ENCODE results near the gene GUCD1. TPM values are rescaled to one million over a fixed set of nuclear protein-coding genes. Genes with fewer than 3 reads are reported as not detected.

Gene GUCD1
- polyA plus RNA-seq, 1 donor (not counting 4 experiments of a cell fraction or from before 2014, with no cell fraction given) = 43.0 TPM

- dilution Hi-C loops (cut with MboI; ENCODE audit: extremely low pct_ligation_motif_present, low sequenced_read_pairs) = no loop called here
- peaks cover 18% of the 10 kb centered on the region for H4K20me1 ChIP-seq (ENCODE audit: control insufficient read depth, extremely low read depth, insufficient read depth, low read length)
Measured at GRCh38 chr22:24563246-24563645, 8.3 kb upstream of the GUCD1 start.

DNA sequence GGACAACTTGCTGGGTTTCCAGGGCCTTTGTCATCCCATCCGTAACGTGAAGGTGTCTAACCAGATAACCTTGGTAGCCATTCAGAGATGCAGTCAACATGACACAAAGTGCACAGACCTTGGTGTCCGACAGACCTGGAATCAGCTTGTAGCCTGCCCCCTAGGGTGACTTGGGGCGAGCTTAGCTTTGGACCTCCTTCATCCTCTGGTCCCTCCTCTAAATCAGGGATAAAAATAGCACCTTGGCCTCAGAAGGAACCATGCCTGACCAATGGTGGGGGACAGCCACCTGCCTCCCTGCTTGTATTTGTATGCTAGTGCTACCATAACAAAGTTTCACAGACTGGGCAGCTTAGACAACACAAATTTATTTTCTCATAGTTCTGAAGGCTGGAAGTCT is 4.5 kb upstream of the GUCD1 start:
- no peak overlapping the region for H3K27ac ChIP-seq (ENCODE audit: control insufficient read depth, insufficient read depth, low read length)
- H3K4me2 ChIP-seq (ENCODE audit: control insufficient read depth, extremely low read depth, insufficient read depth, low read depth, low read length) = no peak overlapping the region
- no peak overlapping the region for H3K9ac ChIP-seq (ENCODE audit: control insufficient read depth, extremely low read depth, insufficient read depth, low read length)
- peaks cover 4% of the 10 kb centered on the region for H3K9me1 ChIP-seq (ENCODE audit: control insufficient read depth, extremely low read depth, insufficient read depth, low read length)
- H3K4me1 ChIP-seq (ENCODE audit: control insufficient read depth, extremely low read depth, insufficient read depth, low read length) = peaks cover 11% of the 10 kb centered on the region
- no peak overlapping the region for H2AFZ ChIP-seq (ENCODE audit: control insufficient read depth, low read length)
- H3K36me3 ChIP-seq (ENCODE audit: control insufficient read depth in 2 of 2, extremely low read depth in 1 of 2, insufficient read depth in 2 of 2, low read length in 2 of 2) = peaks cover 27 to 35% of the 10 kb centered on the region in 2 experiments
- H3K9me3 ChIP-seq (ENCODE audit: control insufficient read depth, low read depth, low read length) = no peaks in the 10 kb centered on the region
- dilution Hi-C loops (cut with MboI; ENCODE audit: extremely low pct_ligation_motif_present, low sequenced_read_pairs) = no loop called here
- no peak overlapping the region for H3K4me3 ChIP-seq (ENCODE audit: control insufficient read depth in 2 of 3, extremely low read depth in 1 of 3, insufficient read depth in 2 of 3, low read depth in 1 of 3, low read length in 3 of 3)
- H3K27me3 ChIP-seq (ENCODE audit: control insufficient read depth, extremely low read depth, insufficient read depth, low read length) = no peaks in the 10 kb centered on the region
- TF ChIP-seq, protein P1, sequence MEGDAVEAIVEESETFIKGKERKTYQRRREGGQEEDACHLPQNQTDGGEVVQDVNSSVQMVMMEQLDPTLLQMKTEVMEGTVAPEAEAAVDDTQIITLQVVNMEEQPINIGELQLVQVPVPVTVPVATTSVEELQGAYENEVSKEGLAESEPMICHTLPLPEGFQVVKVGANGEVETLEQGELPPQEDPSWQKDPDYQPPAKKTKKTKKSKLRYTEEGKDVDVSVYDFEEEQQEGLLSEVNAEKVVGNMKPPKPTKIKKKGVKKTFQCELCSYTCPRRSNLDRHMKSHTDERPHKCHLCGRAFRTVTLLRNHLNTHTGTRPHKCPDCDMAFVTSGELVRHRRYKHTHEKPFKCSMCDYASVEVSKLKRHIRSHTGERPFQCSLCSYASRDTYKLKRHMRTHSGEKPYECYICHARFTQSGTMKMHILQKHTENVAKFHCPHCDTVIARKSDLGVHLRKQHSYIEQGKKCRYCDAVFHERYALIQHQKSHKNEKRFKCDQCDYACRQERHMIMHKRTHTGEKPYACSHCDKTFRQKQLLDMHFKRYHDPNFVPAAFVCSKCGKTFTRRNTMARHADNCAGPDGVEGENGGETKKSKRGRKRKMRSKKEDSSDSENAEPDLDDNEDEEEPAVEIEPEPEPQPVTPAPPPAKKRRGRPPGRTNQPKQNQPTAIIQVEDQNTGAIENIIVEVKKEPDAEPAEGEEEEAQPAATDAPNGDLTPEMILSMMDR (optimal IDR thresholded peaks at IDR 0.05 in 1 of 3, IDR thresholded peaks at IDR 0.05 in 1 of 3, conservative IDR thresholded peaks at IDR 0.05 in 1 of 3; ENCODE audit: extremely low read depth in 1 of 3, insufficient read depth in 2 of 3, low read length in 3 of 3) = no peak
- no peak for TF ChIP-seq EZH2 (IDR thresholded peaks at IDR 0.05; ENCODE audit: low read length)
- peaks cover 84% of the 10 kb centered on the region for H3K79me2 ChIP-seq (ENCODE audit: control insufficient read depth, insufficient read depth, low read length)
- FAIRE-seq = no peak
- DNase-seq (ENCODE audit: low read depth, low spot score) = no peak
- peaks cover 10% of the 10 kb centered on the region for H4K20me1 ChIP-seq (ENCODE audit: control insufficient read depth, extremely low read depth, insufficient read depth, low read length)

More at GRCh38 chr22:24563246-24563645, 8.3 kb upstream of the GUCD1 start:
- FAIRE-seq = no peak
- TF ChIP-seq, protein P1 (optimal IDR thresholded peaks at IDR 0.05 in 1 of 3, IDR thresholded peaks at IDR 0.05 in 1 of 3, conservative IDR thresholded peaks at IDR 0.05 in 1 of 3; ENCODE audit: extremely low read depth in 1 of 3, insufficient read depth in 2 of 3, low read length in 3 of 3) = no peak
- no peak for TF ChIP-seq EZH2 (IDR thresholded peaks at IDR 0.05; ENCODE audit: low read length)
- Histone ChIP-seq H2AFZ (ENCODE audit: control insufficient read depth, low read length) (no peak overlapping the region), H3K4me1 (ENCODE audit: control insufficient read depth, extremely low read depth, insufficient read depth, low read length) (no peaks in the 10 kb centered on the region), H3K27me3 (ENCODE audit: control insufficient read depth, extremely low read depth, insufficient read depth, low read length) (no peaks in the 10 kb centered on the region), H3K9ac (ENCODE audit: control insufficient read depth, extremely low read depth, insufficient read depth, low read length) (no peak overlapping the region), H3K9me1 (ENCODE audit: control insufficient read depth, extremely low read depth, insufficient read depth, low read length) (no peaks in the 10 kb centered on the region), H3K79me2 (ENCODE audit: control insufficient read depth, insufficient read depth, low read length) (peaks cover 91% of the 10 kb centered on the region), H3K4me3 (ENCODE audit: control insufficient read depth in 2 of 3, extremely low read depth in 1 of 3, insufficient read depth in 2 of 3, low read depth in 1 of 3, low read length in 3 of 3) (no peak overlapping the region), H3K27ac (ENCODE audit: control insufficient read depth, insufficient read depth, low read length) (no peak overlapping the region), H3K9me3 (ENCODE audit: control insufficient read depth, low read depth, low read length) (no peaks in the 10 kb centered on the region), H3K4me2 (ENCODE audit: control insufficient read depth, extremely low read depth, insufficient read depth, low read depth, low read length) (no peak overlapping the region), H3K36me3 (ENCODE audit: control insufficient read depth in 2 of 2, extremely low read depth in 1 of 2, insufficient read depth in 2 of 2, low read length in 2 of 2) (peaks cover 31 to 37% of the 10 kb centered on the region in 2 experiments)
- DNase-seq (ENCODE audit: low read depth, low spot score) = no peak
